T-helper 2 cell treated with Interferon-gamma antibody and Interleukin-4, amounts not matched to agents 5 μg/mL and 100 μg/mL, for 36 hours (primary cell): Measurements from ENCODE around the gene IPPK.

Source experiments
- DNase-seq: peaks from one replicate; pipeline ENCODE4 v3.0.0; 2021; ENCODE audit warnings: low spot score
- H3K27ac Mint-ChIP-seq: one replicate; pipeline ENCODE4 v1.8.0; 2021; ENCODE audit warnings: mild to moderate bottlenecking, mixed read lengths
- H3K27me3 Mint-ChIP-seq: one replicate; pipeline ENCODE4 v1.8.0; 2021; ENCODE audit warnings: low read depth, mixed read lengths
- H3K36me3 Mint-ChIP-seq: one replicate; pipeline ENCODE4 v1.8.0; 2021; ENCODE audit warnings: low read depth, mixed read lengths
- H3K4me1 Mint-ChIP-seq: one replicate; pipeline ENCODE4 v1.8.0; 2021; ENCODE audit warnings: low read depth, mixed read lengths
- H3K4me3 Mint-ChIP-seq: one replicate; pipeline ENCODE4 v1.8.0; 2022; ENCODE audit warnings: mild to moderate bottlenecking, moderate library complexity, mixed read lengths
- H3K9me3 Mint-ChIP-seq: one replicate; pipeline ENCODE4 v1.8.0; 2021; ENCODE audit warnings: mixed read lengths

The IPPK gene

GRCh38 chr9:92657296-92658094, 12.4 kb downstream of the IPPK start:
- Mint-ChIP-seq H3K27me3 (no peaks in the 10 kb centered on the region), H3K36me3 (peaks cover 16% of the 10 kb centered on the region), H3K9me3 (no peaks in the 10 kb centered on the region), H3K4me1 (peaks cover 2% of the 10 kb centered on the region), H3K4me3 (no peak overlapping the region), H3K27ac (no peak overlapping the region)
- DNase-seq, result no peak

GRCh38 chr9:92656537-92656925, 13.4 kb downstream of the IPPK start:
- Mint-ChIP-seq H3K36me3 (peaks cover 16% of the 10 kb centered on the region), H3K27me3 (no peaks in the 10 kb centered on the region)

GRCh38 chr9:92655896-92656536, 13.9 kb downstream of the IPPK start:
- Mint-ChIP-seq H3K27ac (no peak overlapping the region), H3K27me3 (no peaks in the 10 kb centered on the region), H3K4me1 (no peaks in the 10 kb centered on the region), H3K36me3 (peaks cover 16% of the 10 kb centered on the region), H3K4me3 (no peak overlapping the region), H3K9me3 (no peaks in the 10 kb centered on the region)
- no peak for DNase-seq

More at GRCh38 chr9:92656537-92656925, 13.4 kb downstream of the IPPK start:
- Mint-ChIP-seq H3K4me3 (no peak overlapping the region), H3K27ac (no peak overlapping the region), H3K9me3 (no peaks in the 10 kb centered on the region), H3K4me1 (peaks cover 1% of the 10 kb centered on the region)
- no peak for DNase-seq

GRCh38 chr9:92655366-92655765, 14.6 kb downstream of the IPPK start:
- no peak for DNase-seq
- H3K9me3 Mint-ChIP-seq, result no peaks in the 10 kb centered on the region
- no peak overlapping the region for H3K4me3 Mint-ChIP-seq
- H3K4me1 Mint-ChIP-seq, result no peaks in the 10 kb centered on the region
- H3K27me3 Mint-ChIP-seq, result no peaks in the 10 kb centered on the region
- H3K27ac Mint-ChIP-seq, result no peak overlapping the region
- H3K36me3 Mint-ChIP-seq, result peaks cover 16% of the 10 kb centered on the region

GRCh38 chr9:92654481-92655301, 15.2 kb downstream of the IPPK start:
- H3K9me3 Mint-ChIP-seq, result no peaks in the 10 kb centered on the region
- no peak overlapping the region for H3K27ac Mint-ChIP-seq
- peaks cover 16% of the 10 kb centered on the region for H3K36me3 Mint-ChIP-seq
- DNase-seq, result no peak
- no peaks in the 10 kb centered on the region for H3K4me1 Mint-ChIP-seq
- H3K27me3 Mint-ChIP-seq, result no peaks in the 10 kb centered on the region
- H3K4me3 Mint-ChIP-seq, result no peak overlapping the region

- Mint-ChIP-seq H3K27ac (no peak overlapping the region), H3K36me3 (peaks cover 26% of the 10 kb centered on the region), H3K4me3 (no peak overlapping the region), H3K4me1 (peaks cover under 1% of the 10 kb centered on the region), H3K9me3 (no peaks in the 10 kb centered on the region), H3K27me3 (no peaks in the 10 kb centered on the region)
- DNase-seq, result no peak
These were observed 17.5 kb downstream of the IPPK start for GRCh38 chr9:92652461-92652860.

GRCh38 chr9:92650839-92651621, 18.9 kb downstream of the IPPK start:
- Mint-ChIP-seq H3K4me1 (peaks cover 7% of the 10 kb centered on the region), H3K4me3 (no peak overlapping the region), H3K36me3 (peaks cover 33% of the 10 kb centered on the region), H3K9me3 (no peaks in the 10 kb centered on the region), H3K27ac (no peak overlapping the region), H3K27me3 (no peaks in the 10 kb centered on the region)
- DNase-seq, result no peak

- Mint-ChIP-seq H3K27ac (no peak overlapping the region), H3K4me1 (peaks cover 7% of the 10 kb centered on the region), H3K4me3 (no peak overlapping the region), H3K36me3 (peaks cover 35% of the 10 kb centered on the region), H3K9me3 (no peaks in the 10 kb centered on the region), H3K27me3 (no peaks in the 10 kb centered on the region)
- no peak for DNase-seq
These were observed 19.6 kb downstream of the IPPK start for GRCh38 chr9:92650296-92650695.

- H3K4me1 Mint-ChIP-seq, result peaks cover 7% of the 10 kb centered on the region
- no peaks in the 10 kb centered on the region for H3K9me3 Mint-ChIP-seq
- H3K27me3 Mint-ChIP-seq, result no peaks in the 10 kb centered on the region
- H3K27ac Mint-ChIP-seq, result no peak overlapping the region
- DNase-seq, result no peak
- H3K36me3 Mint-ChIP-seq, result peaks cover 44% of the 10 kb centered on the region
- H3K4me3 Mint-ChIP-seq, result no peak overlapping the region
These were observed 20.9 kb downstream of the IPPK start for GRCh38 chr9:92649007-92649406.

- no peaks in the 10 kb centered on the region for H3K9me3 Mint-ChIP-seq
- peaks cover 7% of the 10 kb centered on the region for H3K4me1 Mint-ChIP-seq
- H3K36me3 Mint-ChIP-seq, result peaks cover 47% of the 10 kb centered on the region
- no peak for DNase-seq
- no peaks in the 10 kb centered on the region for H3K27me3 Mint-ChIP-seq
- no peak overlapping the region for H3K4me3 Mint-ChIP-seq
- H3K27ac Mint-ChIP-seq, result no peak overlapping the region
These were observed 21.4 kb downstream of the IPPK start for GRCh38 chr9:92648474-92648971.

- Mint-ChIP-seq H3K27ac (no peak overlapping the region), H3K27me3 (no peaks in the 10 kb centered on the region), H3K4me3 (no peak overlapping the region), H3K9me3 (no peaks in the 10 kb centered on the region), H3K36me3 (peaks cover 50% of the 10 kb centered on the region), H3K4me1 (peaks cover 7% of the 10 kb centered on the region)
- no peak for DNase-seq
These were observed 22.1 kb downstream of the IPPK start for GRCh38 chr9:92647671-92648473.

- Mint-ChIP-seq H3K9me3 (no peaks in the 10 kb centered on the region), H3K36me3 (peaks cover 64% of the 10 kb centered on the region), H3K4me1 (peaks cover 7% of the 10 kb centered on the region), H3K27me3 (no peaks in the 10 kb centered on the region), H3K4me3 (no peak overlapping the region), H3K27ac (no peak overlapping the region)
- no peak for DNase-seq
These were observed 24.9 kb downstream of the IPPK start for GRCh38 chr9:92645041-92645440.

- Mint-ChIP-seq H3K27ac (no peak overlapping the region), H3K27me3 (no peaks in the 10 kb centered on the region), H3K4me3 (no peak overlapping the region), H3K9me3 (no peaks in the 10 kb centered on the region), H3K4me1 (peaks cover 7% of the 10 kb centered on the region), H3K36me3 (peaks cover 63% of the 10 kb centered on the region)
- DNase-seq, result no peak
These were observed 25.7 kb downstream of the IPPK start for GRCh38 chr9:92644278-92644677.
